ENCODE results near the gene ETHE1.

Gene ETHE1

GRCh38 chr19:43471091-43471490, 55.9 kb downstream of the ETHE1 start:
- H3K9me3 ChIP-seq (ENCODE audit: low read depth, low read length) = no peaks in the 10 kb centered on the region
- no peak for DNase-seq (ENCODE audit: low read depth, low spot score)
- no peaks in the 10 kb centered on the region for H3K36me3 ChIP-seq (ENCODE audit: insufficient read depth, low read length)
- no peak for TF ChIP-seq FOXP2 (optimal IDR thresholded peaks at IDR 0.05; ENCODE audit: control extremely low read depth, extremely low read length, insufficient read depth)
- TF ChIP-seq EZH2 (IDR thresholded peaks at IDR 0.05) = no peak
- no peak for TF ChIP-seq POLR2AphosphoS5 (IDR thresholded peaks at IDR 0.05; ENCODE audit: borderline replicate concordance, low read depth, low read length)
- no peak overlapping the region for H3K4me3 ChIP-seq
- no peak overlapping the region for H3K9ac ChIP-seq (ENCODE audit: insufficient read length)
- no peak overlapping the region for H3K27ac ChIP-seq

DNA sequence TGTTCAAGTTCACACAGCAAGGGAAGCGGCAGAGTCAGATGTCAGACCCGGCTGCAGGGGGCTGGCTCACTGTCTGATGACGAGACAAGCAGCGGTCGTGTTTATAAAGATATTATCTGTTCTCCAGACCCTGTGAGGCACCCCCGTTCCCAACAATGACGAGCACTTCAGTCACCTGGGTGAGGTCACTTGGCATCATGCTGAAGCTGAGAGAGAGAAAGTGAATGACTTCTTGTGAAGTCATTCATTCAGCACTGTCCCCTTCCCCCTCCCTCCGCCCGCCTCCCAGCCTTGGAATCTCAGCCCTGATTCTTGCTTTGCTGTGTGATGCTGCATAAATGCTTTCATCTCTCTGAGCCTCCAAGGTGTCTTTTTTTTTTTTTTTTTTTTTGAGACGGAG, 56.7 kb downstream of the ETHE1 start:
- Histone ChIP-seq H3K36me3 (ENCODE audit: insufficient read depth, low read length) (no peaks in the 10 kb centered on the region), H3K4me3 (no peak overlapping the region), H3K9me3 (ENCODE audit: low read depth, low read length) (no peaks in the 10 kb centered on the region), H3K9ac (ENCODE audit: insufficient read length) (no peak overlapping the region), H3K27ac (no peak overlapping the region)
- TF ChIP-seq FOXP2 (optimal IDR thresholded peaks at IDR 0.05; ENCODE audit: control extremely low read depth, extremely low read length, insufficient read depth) (no peak), POLR2AphosphoS5 (IDR thresholded peaks at IDR 0.05; ENCODE audit: borderline replicate concordance, low read depth, low read length) (no peak), EZH2 (IDR thresholded peaks at IDR 0.05) (no peak)
- no peak for DNase-seq (ENCODE audit: low read depth, low spot score)

- no peak for DNase-seq (ENCODE audit: low read depth, low spot score)
- H3K27ac ChIP-seq = no peak overlapping the region
- TF ChIP-seq POLR2AphosphoS5 (IDR thresholded peaks at IDR 0.05; ENCODE audit: borderline replicate concordance, low read depth, low read length) = no peak
- no peaks in the 10 kb centered on the region for H3K9me3 ChIP-seq (ENCODE audit: low read depth, low read length)
- H3K9ac ChIP-seq (ENCODE audit: insufficient read length) = no peak overlapping the region
- no peak overlapping the region for H3K4me3 ChIP-seq
- H3K36me3 ChIP-seq (ENCODE audit: insufficient read depth, low read length) = no peaks in the 10 kb centered on the region
Observed at GRCh38 chr19:43469160-43469480, 57.9 kb downstream of the ETHE1 start.

- H3K4me3 ChIP-seq = no peak overlapping the region
- TF ChIP-seq FOXP2 (optimal IDR thresholded peaks at IDR 0.05; ENCODE audit: control extremely low read depth, extremely low read length, insufficient read depth) (no peak), POLR2AphosphoS5 (IDR thresholded peaks at IDR 0.05; ENCODE audit: borderline replicate concordance, low read depth, low read length) (no peak), EZH2 (IDR thresholded peaks at IDR 0.05) (no peak)
- H3K27ac ChIP-seq = no peak overlapping the region
- no peaks in the 10 kb centered on the region for H3K36me3 ChIP-seq (ENCODE audit: insufficient read depth, low read length)
- H3K9ac ChIP-seq (ENCODE audit: insufficient read length) = no peak overlapping the region
- H3K9me3 ChIP-seq (ENCODE audit: low read depth, low read length) = no peaks in the 10 kb centered on the region
- DNase-seq (ENCODE audit: low read depth, low spot score) = no peak
Observed at GRCh38 chr19:43468354-43469159, 58.4 kb downstream of the ETHE1 start.

DNA sequence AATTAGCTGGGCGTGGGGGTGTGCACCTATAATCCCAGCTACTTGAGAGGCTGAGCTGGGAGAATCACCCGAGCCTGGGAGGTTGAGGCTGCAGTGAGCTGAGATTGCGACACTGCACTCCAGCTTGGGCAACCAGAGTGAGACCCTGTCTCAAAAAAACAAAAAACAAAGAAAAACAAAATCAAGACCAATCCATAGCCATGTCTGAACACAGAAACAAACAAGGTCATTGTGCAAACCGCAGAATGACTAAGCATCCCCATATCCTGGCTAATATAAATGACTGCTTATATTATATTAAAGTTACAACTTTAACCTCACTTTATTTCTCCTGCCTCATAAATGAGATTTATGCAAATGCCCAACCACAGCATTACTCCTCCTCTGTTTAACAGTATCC, 59.3 kb downstream of the ETHE1 start:
- no peaks in the 10 kb centered on the region for H3K36me3 ChIP-seq (ENCODE audit: insufficient read depth, low read length)
- no peak overlapping the region for H3K27ac ChIP-seq
- DNase-seq (ENCODE audit: low read depth, low spot score) = no peak
- no peak overlapping the region for H3K4me3 ChIP-seq
- no peak overlapping the region for H3K9ac ChIP-seq (ENCODE audit: insufficient read length)
- no peaks in the 10 kb centered on the region for H3K9me3 ChIP-seq (ENCODE audit: low read depth, low read length)
- no peak for TF ChIP-seq FOXP2 (optimal IDR thresholded peaks at IDR 0.05; ENCODE audit: control extremely low read depth, extremely low read length, insufficient read depth)
- no peak for TF ChIP-seq POLR2AphosphoS5 (IDR thresholded peaks at IDR 0.05; ENCODE audit: borderline replicate concordance, low read depth, low read length)
- no peak for TF ChIP-seq EZH2 (IDR thresholded peaks at IDR 0.05)

DNA sequence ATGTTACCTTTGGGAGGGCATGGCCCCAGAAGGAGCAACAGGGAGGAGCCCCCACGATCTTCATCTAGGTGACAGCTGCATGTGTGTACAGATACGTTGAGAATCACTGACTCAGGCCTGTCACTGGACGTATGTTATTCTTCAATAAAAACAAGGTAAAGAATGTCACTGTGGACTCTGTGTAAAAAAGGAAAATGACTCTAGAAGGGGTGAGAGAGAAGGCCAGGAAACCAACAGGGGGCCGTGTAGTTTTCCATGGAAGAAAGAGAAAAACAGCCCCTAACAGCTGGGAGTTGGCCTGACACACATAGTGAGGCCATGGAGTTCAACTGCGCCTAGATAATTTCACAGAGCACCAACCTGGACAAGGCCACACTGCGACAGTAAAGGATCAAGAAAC, 59.7 kb downstream of the ETHE1 start:
- no peak overlapping the region for H3K27ac ChIP-seq
- no peak for DNase-seq (ENCODE audit: low read depth, low spot score)
- H3K9ac ChIP-seq (ENCODE audit: insufficient read length) = peak overlapping the region; percentile 10
- TF ChIP-seq FOXP2 (optimal IDR thresholded peaks at IDR 0.05; ENCODE audit: control extremely low read depth, extremely low read length, insufficient read depth) (no peak), EZH2 (IDR thresholded peaks at IDR 0.05) (no peak), POLR2AphosphoS5 (IDR thresholded peaks at IDR 0.05; ENCODE audit: borderline replicate concordance, low read depth, low read length) (no peak)
- H3K36me3 ChIP-seq (ENCODE audit: insufficient read depth, low read length) = no peaks in the 10 kb centered on the region
- no peaks in the 10 kb centered on the region for H3K9me3 ChIP-seq (ENCODE audit: low read depth, low read length)
- H3K4me3 ChIP-seq = no peak overlapping the region

DNA sequence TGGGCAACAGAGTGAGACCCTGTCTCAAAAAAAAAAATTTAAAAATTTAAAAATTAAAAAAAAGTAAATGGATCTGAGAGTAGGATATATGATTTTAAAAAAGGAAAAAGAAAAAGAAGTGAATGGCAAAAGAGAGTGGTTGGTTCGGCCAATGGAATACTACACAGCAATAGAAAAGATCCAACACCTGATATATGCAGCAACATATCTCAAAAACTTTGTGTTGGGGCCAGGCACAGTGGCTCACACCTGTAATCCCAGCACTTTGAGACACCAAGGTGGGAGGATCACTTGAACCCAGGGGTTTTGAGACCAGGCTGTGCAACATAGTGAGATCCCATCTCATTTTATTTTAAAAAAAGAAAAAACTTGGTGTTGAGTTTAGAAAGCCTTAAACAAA, 60.2 kb downstream of the ETHE1 start:
- Histone ChIP-seq H3K36me3 (ENCODE audit: insufficient read depth, low read length) (no peaks in the 10 kb centered on the region), H3K9me3 (ENCODE audit: low read depth, low read length) (no peaks in the 10 kb centered on the region), H3K9ac (ENCODE audit: insufficient read length) (no peak overlapping the region), H3K4me3 (no peak overlapping the region), H3K27ac (no peak overlapping the region)
- TF ChIP-seq POLR2AphosphoS5 (IDR thresholded peaks at IDR 0.05; ENCODE audit: borderline replicate concordance, low read depth, low read length) (no peak), EZH2 (IDR thresholded peaks at IDR 0.05) (no peak), FOXP2 (optimal IDR thresholded peaks at IDR 0.05; ENCODE audit: control extremely low read depth, extremely low read length, insufficient read depth) (no peak)
- no peak for DNase-seq (ENCODE audit: low read depth, low spot score)

DNA sequence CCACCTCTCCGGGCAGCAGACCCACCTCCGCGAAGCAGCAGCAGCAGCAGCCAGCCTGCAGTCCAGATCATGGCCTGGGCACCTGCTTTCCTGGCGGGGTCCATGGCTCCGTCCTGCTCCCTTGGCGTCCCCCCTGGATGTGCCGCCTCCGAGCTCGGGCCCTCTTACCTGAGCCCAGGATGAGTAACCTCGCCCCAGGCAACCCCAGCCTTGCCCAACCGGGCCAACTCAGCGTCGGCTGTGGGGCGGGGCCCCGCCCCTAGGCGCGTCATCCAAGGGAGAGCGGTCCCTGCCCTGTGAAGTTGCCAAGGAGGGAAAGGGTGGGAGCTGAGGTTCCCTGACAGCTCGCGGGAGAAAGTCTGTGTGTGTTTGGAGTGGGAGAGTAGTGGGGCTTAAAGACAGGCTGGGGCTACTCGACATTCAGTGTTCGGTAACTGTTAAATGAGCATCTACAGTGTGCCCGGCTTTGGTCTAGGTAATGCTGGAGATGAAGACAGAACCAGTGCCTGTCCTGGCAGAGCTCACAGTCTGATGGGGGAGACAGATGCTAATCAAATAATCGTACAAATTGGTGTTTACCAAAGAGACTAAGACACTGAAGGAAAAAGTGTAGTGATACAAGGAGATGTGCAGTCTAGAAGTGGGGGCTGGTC, 61.4 kb downstream of the ETHE1 start, which contains the start of gene LYPD3:
TSS of gene LYPD3 (minus strand) at position 141 of the 653 bp plus-strand sequence. CDS start at position 104, 37 bp downstream.
- Histone ChIP-seq H3K27ac (no peak within 1 kb of the TSS), H3K36me3 (ENCODE audit: insufficient read depth, low read length) (no peaks in the 10 kb centered on the region), H3K9ac (ENCODE audit: insufficient read length) (no peak within 1 kb of the TSS), H3K4me3 (peak within 1 kb of the TSS; percentile 89; the same call in 1 of the 2 replicates), H3K9me3 (ENCODE audit: low read depth, low read length) (no peaks in the 10 kb centered on the region)
- DNase-seq (ENCODE audit: low read depth, low spot score) = no peak
- TF ChIP-seq FOXP2 (optimal IDR thresholded peaks at IDR 0.05; ENCODE audit: control extremely low read depth, extremely low read length, insufficient read depth) = no peak
- TF ChIP-seq EZH2 (IDR thresholded peaks at IDR 0.05) = no peak
- TF ChIP-seq POLR2AphosphoS5 (IDR thresholded peaks at IDR 0.05; ENCODE audit: borderline replicate concordance, low read depth, low read length) = no peak

Data from SK-N-MC (cell line).